Effector memory CD4-positive, alpha-beta T cell (primary cell): Measurements from ENCODE around the gene MAPK14.

ENCODE experiments used
- DNase-seq, 3 donors: peaks; one replicate each; pipeline ENCODE4 v3.0.0-alpha.2; 2020
- H3K27ac ChIP-seq: 2 replicates; pipeline ENCODE4 v1.7.0; 2013; ENCODE audit warnings: mild to moderate bottlenecking, low read length, moderate library complexity; ENCODE audit not compliant: insufficient read depth, poor library complexity, severe bottlenecking
- H3K27me3 ChIP-seq: replicated peaks from 2 replicates; pipeline ENCODE4 v1.7.0; 2013; ENCODE audit warnings: mild to moderate bottlenecking, low read length; ENCODE audit not compliant: insufficient read depth, control insufficient read depth, poor library complexity, severe bottlenecking
- H3K36me3 ChIP-seq: 2 replicates; pipeline ENCODE4 v1.7.0; 2013; ENCODE audit warnings: mild to moderate bottlenecking, low read length, moderate library complexity; ENCODE audit not compliant: control insufficient read depth, insufficient read depth
- H3K4me1 ChIP-seq: 2 replicates; pipeline ENCODE4 v1.7.0; 2013; ENCODE audit warnings: low read length, mild to moderate bottlenecking; ENCODE audit not compliant: control insufficient read depth, insufficient read depth, poor library complexity, severe bottlenecking
- H3K4me3 ChIP-seq: 2 replicates; pipeline ENCODE4 v1.7.0; 2013; ENCODE audit warnings: low read length, low read depth, mild to moderate bottlenecking; ENCODE audit not compliant: insufficient read depth, poor library complexity, severe bottlenecking
- H3K9me3 ChIP-seq: 2 replicates; pipeline ENCODE4 v1.7.0; 2013; ENCODE audit warnings: mild to moderate bottlenecking, low read length, moderate library complexity; ENCODE audit not compliant: control insufficient read depth

The MAPK14 gene

DNA sequence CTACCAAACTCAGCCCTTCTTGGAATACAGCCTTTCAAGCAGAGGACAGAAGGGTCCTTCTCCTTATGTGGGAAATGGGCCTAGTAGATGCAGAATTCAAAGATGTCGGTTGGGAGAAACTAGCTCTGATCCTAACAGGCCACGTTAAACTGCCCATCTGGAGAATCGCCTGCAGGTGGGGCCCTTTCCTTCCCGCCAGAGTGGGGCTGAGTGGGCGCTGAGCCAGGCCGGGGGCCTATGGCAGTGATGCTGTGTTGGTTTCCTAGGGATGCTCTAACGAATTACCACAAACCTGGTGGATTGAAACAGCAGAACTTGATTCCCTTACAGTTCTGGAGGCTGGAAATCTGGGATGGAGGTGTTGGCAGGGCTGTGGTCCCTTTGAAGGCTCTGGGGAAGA is 111.8 kb downstream of the MAPK14 start:
- Histone ChIP-seq H3K36me3 (peaks cover 54% of the 10 kb centered on the region), H3K4me3 (no peak overlapping the region), H3K27me3 (no peaks in the 10 kb centered on the region), H3K9me3 (no peaks in the 10 kb centered on the region), H3K4me1 (no peaks in the 10 kb centered on the region), H3K27ac (no peak overlapping the region)
- no peak for DNase-seq

DNA sequence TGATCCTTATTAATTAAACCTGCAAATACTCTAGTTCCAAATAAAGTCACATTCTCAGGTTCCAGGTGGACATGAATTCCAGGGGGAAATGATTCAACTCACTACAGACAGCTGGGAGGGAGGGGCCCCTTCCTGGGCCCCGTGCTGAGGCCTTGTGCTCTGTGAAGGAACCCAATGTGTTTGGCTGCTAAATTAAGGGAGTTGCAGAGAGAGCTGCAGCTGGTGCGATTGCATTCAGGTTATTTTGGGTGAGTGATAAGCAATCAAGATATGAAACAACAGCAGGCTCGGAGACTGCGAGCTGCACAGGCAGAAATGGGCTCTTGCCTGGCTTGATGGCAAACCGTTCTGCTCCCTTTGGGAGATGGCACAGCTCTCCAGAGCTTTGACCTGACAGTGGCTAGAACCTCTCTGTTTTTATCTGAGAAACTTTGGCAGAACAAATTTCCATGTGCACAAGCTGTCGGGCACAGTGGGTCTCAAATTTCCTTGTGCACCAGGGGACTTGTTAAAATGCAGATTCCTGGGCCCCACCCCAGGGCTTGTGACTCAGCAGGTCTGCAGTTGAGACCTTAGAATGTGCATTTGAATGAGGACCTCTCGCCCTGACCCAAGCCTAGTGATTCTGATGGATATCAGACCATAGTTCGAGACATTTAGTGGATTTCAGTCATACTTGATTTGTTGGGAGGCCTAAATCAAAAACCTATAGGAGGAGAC is 112.5 kb downstream of the MAPK14 start:
- H3K9me3 ChIP-seq, result no peaks in the 10 kb centered on the region
- DNase-seq, result no peak
- no peak overlapping the region for H3K4me3 ChIP-seq
- no peaks in the 10 kb centered on the region for H3K27me3 ChIP-seq
- H3K36me3 ChIP-seq, result peaks cover 50% of the 10 kb centered on the region
- H3K27ac ChIP-seq, result no peak overlapping the region
- H3K4me1 ChIP-seq, result no peaks in the 10 kb centered on the region

DNA sequence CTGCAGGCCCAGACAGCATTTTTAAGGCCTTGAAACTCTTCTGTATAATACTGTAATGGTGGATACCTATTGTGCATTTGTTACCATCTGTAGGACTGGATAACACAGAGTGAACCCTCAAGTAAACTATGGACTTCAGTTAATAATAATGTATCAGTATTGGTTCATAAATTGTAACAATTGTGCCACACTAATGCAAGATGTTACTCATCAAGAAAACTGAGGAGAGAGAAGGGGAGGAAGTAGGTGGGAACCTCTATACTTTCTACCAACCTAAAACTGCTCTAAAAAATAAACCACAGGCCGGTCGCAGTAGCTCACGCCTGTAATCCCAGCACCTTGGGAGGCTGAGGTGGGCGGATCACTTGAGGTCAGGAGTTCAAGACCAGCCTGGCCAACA is 113.5 kb downstream of the MAPK14 start:
- DNase-seq, result no peak
- Histone ChIP-seq H3K4me1 (no peaks in the 10 kb centered on the region), H3K27me3 (no peaks in the 10 kb centered on the region), H3K27ac (no peak overlapping the region), H3K36me3 (peaks cover 41% of the 10 kb centered on the region), H3K9me3 (no peaks in the 10 kb centered on the region), H3K4me3 (no peak overlapping the region)

DNA sequence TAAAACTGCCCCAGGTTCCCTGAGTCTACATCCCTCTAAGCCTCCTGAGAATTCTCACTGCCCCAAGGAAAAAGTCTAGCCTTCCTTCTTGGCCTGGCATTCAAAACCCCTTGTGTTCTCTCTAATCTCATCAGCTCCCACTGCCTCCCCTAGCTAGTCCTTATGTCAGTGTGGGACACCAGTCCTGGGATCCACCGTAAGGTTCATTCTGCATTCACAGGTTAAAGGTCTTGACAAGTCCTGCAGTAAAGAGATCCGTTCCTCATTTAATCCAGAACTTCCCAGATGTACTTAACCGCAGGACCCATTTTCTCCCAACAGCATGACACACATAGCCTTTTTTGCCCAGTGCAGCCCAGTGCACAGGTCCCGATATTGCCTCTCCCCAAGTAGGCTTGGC is 114.4 kb downstream of the MAPK14 start:
- H3K27ac ChIP-seq, result no peak overlapping the region
- H3K9me3 ChIP-seq, result no peaks in the 10 kb centered on the region
- H3K4me3 ChIP-seq, result no peak overlapping the region
- H3K4me1 ChIP-seq, result peaks cover 3% of the 10 kb centered on the region
- H3K36me3 ChIP-seq, result peaks cover 32% of the 10 kb centered on the region
- no peaks in the 10 kb centered on the region for H3K27me3 ChIP-seq
- no peak for DNase-seq

DNA sequence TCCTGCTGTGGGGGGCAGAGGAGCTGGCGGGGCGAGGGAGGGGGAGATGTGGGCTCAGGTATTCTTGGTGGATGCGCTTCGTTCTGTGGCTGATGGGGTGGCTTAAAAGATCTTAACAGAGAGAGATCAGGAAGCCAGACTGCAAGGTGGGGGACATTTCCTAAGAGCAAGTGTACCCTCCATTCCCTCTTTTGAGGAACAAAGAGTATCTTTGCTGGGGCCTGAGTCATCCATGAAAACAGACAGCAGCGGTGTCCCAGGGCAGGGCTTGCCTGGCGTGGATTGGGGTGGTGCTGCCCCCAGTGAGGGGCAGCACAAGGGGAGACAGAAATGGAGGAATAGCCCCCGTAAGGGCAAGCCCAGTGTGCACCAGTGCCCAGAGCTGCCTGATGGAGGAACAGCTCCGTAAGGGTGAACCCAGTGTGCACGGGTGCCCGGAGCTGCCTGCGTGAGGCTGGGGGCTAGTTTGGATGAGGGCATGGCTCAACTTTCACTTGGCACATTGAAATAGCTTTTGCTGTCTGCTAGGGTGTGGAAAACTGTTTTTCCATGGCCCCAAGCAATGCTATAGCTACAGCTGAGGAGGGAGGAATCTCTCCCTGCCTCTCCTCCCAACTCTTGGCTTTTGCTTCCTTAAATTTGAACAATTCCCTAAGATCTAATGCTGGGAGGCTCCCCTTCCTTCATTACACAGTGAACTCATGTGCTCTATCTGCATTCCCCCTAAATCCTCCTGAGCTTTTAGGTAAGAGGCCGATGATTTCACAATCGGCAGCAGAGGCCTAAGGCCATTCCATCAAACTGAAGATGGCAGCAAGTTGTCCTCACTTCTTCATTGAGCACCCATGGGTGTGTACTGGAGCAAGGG is 115.6 kb downstream of the MAPK14 start:
- Histone ChIP-seq H3K9me3 (no peaks in the 10 kb centered on the region), H3K36me3 (peaks cover 26% of the 10 kb centered on the region), H3K27ac (no peak overlapping the region), H3K27me3 (no peaks in the 10 kb centered on the region), H3K4me3 (no peak overlapping the region), H3K4me1 (peaks cover 3% of the 10 kb centered on the region)
- no peak for DNase-seq

DNA sequence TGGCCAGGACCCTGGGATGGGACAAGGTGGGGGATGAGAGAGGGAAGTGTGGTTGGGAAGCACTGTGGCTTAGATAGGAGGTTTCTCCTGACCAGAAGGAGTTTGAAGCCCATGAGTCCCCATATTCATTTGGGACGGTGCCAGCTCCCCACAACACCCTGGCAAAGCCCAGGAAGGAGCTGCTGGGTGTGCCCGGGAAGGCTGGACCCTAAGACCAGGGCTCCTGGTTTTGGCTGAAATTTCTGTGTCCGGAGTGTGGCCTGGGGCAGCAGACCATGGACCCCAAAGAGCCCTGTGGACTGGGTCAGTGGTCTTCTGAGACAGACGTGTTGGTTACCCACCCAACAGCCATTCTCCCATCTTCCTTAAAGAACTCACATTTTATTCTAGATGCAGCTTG is 117.9 kb downstream of the MAPK14 start:
- no peak overlapping the region for H3K27ac ChIP-seq
- no peaks in the 10 kb centered on the region for H3K27me3 ChIP-seq
- H3K9me3 ChIP-seq, result no peaks in the 10 kb centered on the region
- H3K36me3 ChIP-seq, result peaks cover 5% of the 10 kb centered on the region
- H3K4me1 ChIP-seq, result peaks cover 3% of the 10 kb centered on the region
- no peak for DNase-seq
- H3K4me3 ChIP-seq, result no peak overlapping the region

DNA sequence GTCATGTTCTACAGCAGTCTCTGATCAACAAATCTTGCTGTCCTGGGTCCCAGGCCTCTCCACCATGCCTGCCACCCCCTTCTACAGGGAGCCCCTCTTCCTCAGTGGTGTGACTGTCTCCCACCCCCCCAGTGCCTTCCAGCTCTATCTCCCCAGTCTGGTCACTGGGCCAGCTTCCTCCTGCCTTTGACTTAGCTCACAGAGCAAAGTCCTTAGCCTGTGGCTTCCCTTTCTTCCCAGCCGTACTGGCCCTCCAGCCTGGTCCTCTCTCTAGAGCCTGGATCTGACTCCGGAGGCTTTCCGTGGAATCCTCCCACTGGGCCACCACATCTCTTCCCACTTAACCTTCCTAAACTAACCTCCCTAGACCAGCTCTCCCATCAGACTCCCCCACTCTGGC is 119.7 kb downstream of the MAPK14 start:
- Histone ChIP-seq H3K27me3 (no peaks in the 10 kb centered on the region), H3K4me3 (no peak overlapping the region), H3K4me1 (peaks cover 3% of the 10 kb centered on the region), H3K36me3 (no peaks in the 10 kb centered on the region), H3K27ac (no peak overlapping the region), H3K9me3 (no peaks in the 10 kb centered on the region)
- DNase-seq, result no peak

DNA sequence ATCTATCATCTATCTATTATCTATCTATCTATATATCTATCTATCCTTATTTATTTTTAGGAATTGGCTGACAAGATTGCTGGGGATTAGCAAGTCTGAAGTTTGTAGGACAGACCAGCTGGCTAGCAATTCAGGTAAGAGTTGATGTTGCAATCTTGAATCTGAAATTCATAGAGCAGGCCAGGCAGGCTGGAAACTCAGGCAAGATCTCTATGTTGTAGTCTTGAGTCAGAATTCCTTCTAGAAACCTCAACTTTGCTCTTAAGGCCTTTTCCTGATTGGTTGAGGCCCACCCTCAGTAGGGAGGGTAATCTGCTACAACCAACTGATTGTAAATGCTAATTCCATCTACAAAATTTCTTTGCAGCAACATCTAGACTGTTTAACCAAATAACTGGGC is 121.9 kb downstream of the MAPK14 start:
- Histone ChIP-seq H3K36me3 (no peaks in the 10 kb centered on the region), H3K27ac (no peak overlapping the region), H3K9me3 (no peaks in the 10 kb centered on the region), H3K4me3 (no peak overlapping the region), H3K4me1 (peaks cover 3% of the 10 kb centered on the region), H3K27me3 (no peaks in the 10 kb centered on the region)
- no peak for DNase-seq

DNA sequence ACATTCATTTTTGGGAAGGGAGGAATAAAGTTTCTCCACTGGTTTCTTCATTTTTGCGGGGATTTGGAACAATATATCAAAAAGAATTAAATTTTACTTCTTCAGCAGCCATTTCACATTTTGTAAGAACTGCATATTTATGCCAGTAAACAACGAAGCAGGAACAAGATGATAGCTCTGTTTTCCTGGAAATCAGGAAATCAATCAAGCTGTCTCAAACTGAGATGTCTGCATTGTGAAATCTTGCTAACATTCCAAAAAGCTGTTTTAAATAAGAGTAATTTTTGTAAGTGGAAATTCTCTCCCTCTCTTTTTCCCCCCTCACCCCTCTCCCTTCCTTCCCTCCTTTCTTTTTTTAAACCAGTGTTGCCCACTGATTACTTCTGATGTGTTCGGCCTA is 122.7 kb downstream of the MAPK14 start:
- no peaks in the 10 kb centered on the region for H3K36me3 ChIP-seq
- H3K4me1 ChIP-seq, result peaks cover 3% of the 10 kb centered on the region
- no peak overlapping the region for H3K4me3 ChIP-seq
- DNase-seq, result no peak
- no peaks in the 10 kb centered on the region for H3K9me3 ChIP-seq
- H3K27ac ChIP-seq, result no peak overlapping the region
- no peaks in the 10 kb centered on the region for H3K27me3 ChIP-seq

DNA sequence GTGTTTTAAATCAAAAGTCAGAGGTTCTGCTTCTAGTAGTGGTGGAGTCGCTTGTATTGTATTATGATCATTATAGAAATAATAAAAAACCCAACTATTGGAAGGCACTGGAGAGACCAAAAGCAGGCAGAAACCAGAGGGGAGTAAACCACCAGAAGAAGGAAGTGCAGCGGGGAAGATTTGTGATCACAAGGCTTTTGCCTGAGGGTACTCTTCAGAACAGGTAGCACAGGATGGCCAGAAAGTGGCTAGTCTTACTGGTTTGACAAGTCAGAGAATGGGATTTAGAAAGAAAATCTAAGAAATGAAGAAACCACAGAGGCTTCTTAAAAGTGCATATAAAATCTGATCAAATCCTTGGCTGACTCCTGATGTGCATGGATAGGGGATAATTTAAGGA is 126.7 kb downstream of the MAPK14 start:
- H3K4me3 ChIP-seq, result no peak overlapping the region
- no peak for DNase-seq
- no peaks in the 10 kb centered on the region for H3K27me3 ChIP-seq
- no peaks in the 10 kb centered on the region for H3K36me3 ChIP-seq
- H3K27ac ChIP-seq, result no peak overlapping the region
- no peaks in the 10 kb centered on the region for H3K9me3 ChIP-seq
- H3K4me1 ChIP-seq, result no peaks in the 10 kb centered on the region
